Adrenal gland (tissue), 5 donors: ENCODE data around the gene MAEL.

Experiments
- POLR2A ChIP-seq, 2 donors: fragments of 450-650 bp; IDR thresholded peaks; one replicate each; pipeline ENCODE4 v1.6.1; 2017; ENCODE audit warnings: antibody characterized with exemption in 2 of 2, mild to moderate bottlenecking in 2 of 2, moderate library complexity in 1 of 2
- TF ChIP-seq, protein P1 (sequence below), 6 experiments: fragments of 450-650 bp in 4 of 6; fragments of 200-600 bp in 2 of 6; sonication (generic) in 1 of 6; IDR thresholded peaks; 1 replicate in 5 of 6; 2 replicates in 1 of 6; pipeline versions ENCODE4 v1.5.1 to v1.8.0; 2016 to 2021; ENCODE audit warnings: antibody characterized with exemption in 6 of 6, mild to moderate bottlenecking in 2 of 6, moderate library complexity in 1 of 6
- donor health status: DM: no; HTN: no; CAD: no.

DNA sequence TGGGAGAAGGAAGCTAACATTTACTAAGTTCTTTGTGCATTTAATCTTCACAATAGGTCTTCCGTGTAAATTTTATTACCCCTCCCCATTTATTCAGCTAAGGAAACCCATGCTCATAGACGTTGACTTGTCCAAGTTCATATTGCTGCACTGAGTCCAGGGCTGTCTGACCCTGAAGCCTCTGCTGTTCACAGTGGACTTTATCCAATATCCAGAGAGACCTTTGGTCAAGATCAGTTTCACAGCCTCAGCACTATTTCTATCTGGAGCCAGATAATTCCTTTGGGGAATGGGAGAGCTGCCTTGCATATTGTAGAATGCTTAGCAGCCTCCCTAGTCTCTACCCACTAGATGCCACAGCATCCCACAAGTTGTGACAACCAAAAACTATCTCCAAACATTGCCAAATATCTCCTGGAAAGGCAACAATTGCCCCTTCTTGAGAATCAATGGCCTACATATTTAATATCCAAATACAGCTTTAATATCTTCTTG lies 40.2 kb upstream of the MAEL start:
- TF ChIP-seq, protein P1, sequence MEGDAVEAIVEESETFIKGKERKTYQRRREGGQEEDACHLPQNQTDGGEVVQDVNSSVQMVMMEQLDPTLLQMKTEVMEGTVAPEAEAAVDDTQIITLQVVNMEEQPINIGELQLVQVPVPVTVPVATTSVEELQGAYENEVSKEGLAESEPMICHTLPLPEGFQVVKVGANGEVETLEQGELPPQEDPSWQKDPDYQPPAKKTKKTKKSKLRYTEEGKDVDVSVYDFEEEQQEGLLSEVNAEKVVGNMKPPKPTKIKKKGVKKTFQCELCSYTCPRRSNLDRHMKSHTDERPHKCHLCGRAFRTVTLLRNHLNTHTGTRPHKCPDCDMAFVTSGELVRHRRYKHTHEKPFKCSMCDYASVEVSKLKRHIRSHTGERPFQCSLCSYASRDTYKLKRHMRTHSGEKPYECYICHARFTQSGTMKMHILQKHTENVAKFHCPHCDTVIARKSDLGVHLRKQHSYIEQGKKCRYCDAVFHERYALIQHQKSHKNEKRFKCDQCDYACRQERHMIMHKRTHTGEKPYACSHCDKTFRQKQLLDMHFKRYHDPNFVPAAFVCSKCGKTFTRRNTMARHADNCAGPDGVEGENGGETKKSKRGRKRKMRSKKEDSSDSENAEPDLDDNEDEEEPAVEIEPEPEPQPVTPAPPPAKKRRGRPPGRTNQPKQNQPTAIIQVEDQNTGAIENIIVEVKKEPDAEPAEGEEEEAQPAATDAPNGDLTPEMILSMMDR (IDR thresholded peaks at IDR 0.05), result no peak
- TF ChIP-seq POLR2A (IDR thresholded peaks at IDR 0.05), result no peak
